GM03348 (cell line): Measurements from ENCODE around the gene ISM2.
A peak's percentile ranks its signal among the peaks of the same experiment; 100 is the strongest.
"Not testable (repeated sequence)": the region's sequence is repeated elsewhere in the genome, so short reads cannot be mapped to it uniquely, and the experiment has no call there.

ENCODE experiments used
- DNase-seq: peaks from one replicate; pipeline ENCODE4 v3.0.0; 2012; ENCODE audit warnings: low spot score

Gene ISM2

GRCh38 chr14:77498120-77498979, at the start of gene ISM2:
ISM2 (minus strand) TSS chr14:77498816; CDS start chr14:77498793, 23 bp downstream.
- DNase-seq: peak; percentile 83

GRCh38 chr14:77547512-77548180, 49.0 kb upstream of the ISM2 start:
- no peak for DNase-seq

GRCh38 chr14:77545171-77545570, 46.6 kb upstream of the ISM2 start:
- not testable (repeated sequence) for DNase-seq

- no peak for DNase-seq
These were observed 46.0 kb upstream of the ISM2 start for GRCh38 chr14:77544571-77544970.

GRCh38 chr14:77543637-77544334, 45.2 kb upstream of the ISM2 start:
- no peak for DNase-seq

GRCh38 chr14:77543240-77543551, 44.6 kb upstream of the ISM2 start:
- no peak for DNase-seq

GRCh38 chr14:77542421-77543239, 44.0 kb upstream of the ISM2 start:
- no peak for DNase-seq

GRCh38 chr14:77541905-77542304, 43.3 kb upstream of the ISM2 start:
- DNase-seq: no peak

- not testable (repeated sequence) for DNase-seq
These were observed 38.3 kb upstream of the ISM2 start for GRCh38 chr14:77536951-77537350.

- DNase-seq: no peak
These were observed 32.5 kb upstream of the ISM2 start for GRCh38 chr14:77531071-77531470.

GRCh38 chr14:77529963-77530362, 31.3 kb upstream of the ISM2 start:
- DNase-seq: no peak

- no peak for DNase-seq
These were observed 30.6 kb upstream of the ISM2 start for GRCh38 chr14:77529213-77529612.

GRCh38 chr14:77528701-77529100, 30.1 kb upstream of the ISM2 start:
- DNase-seq: not testable (repeated sequence)

- DNase-seq: no peak
These were observed 27.6 kb upstream of the ISM2 start for GRCh38 chr14:77526266-77526665.

- no peak for DNase-seq
These were observed 25.9 kb upstream of the ISM2 start for GRCh38 chr14:77524536-77524935.

- no peak for DNase-seq
These were observed 24.5 kb upstream of the ISM2 start for GRCh38 chr14:77523109-77523508.

GRCh38 chr14:77520555-77520954, 21.9 kb upstream of the ISM2 start:
- no peak for DNase-seq

GRCh38 chr14:77516126-77516525, 17.5 kb upstream of the ISM2 start:
- DNase-seq: no peak

GRCh38 chr14:77511486-77512162, 13.0 kb upstream of the ISM2 start:
- DNase-seq: no peak

GRCh38 chr14:77509366-77509765, 10.8 kb upstream of the ISM2 start:
- DNase-seq: no peak

GRCh38 chr14:77508876-77509275, 10.3 kb upstream of the ISM2 start:
- DNase-seq: no peak

GRCh38 chr14:77508249-77508648, 9.6 kb upstream of the ISM2 start:
- no peak for DNase-seq
